OCI-LY1 (cell line): ENCODE results near the gene DAZAP1.

Experiments used
- H2AFZ ChIP-seq: fragments of 200-600 bp; sonication (generic), shearing (Covaris generic); 2 replicates; pipeline ENCODE4 v1.6.0; 2014; ENCODE audit warnings: antibody characterized with exemption, mild to moderate bottlenecking, low read length
- H3F3A ChIP-seq: fragments of 200-600 bp; sonication (generic), shearing (Covaris generic); 2 replicates; pipeline ENCODE4 v1.6.0; 2014; ENCODE audit warnings: mild to moderate bottlenecking, antibody characterized with exemption, low read length, moderate library complexity; ENCODE audit not compliant: insufficient read depth
- H3K27ac ChIP-seq: fragments of 200-600 bp; sonication (generic); 2 replicates; pipeline ENCODE4 v1.5.1; 2014; ENCODE audit warnings: low read length, mixed run types, mild to moderate bottlenecking, low read depth; ENCODE audit not compliant: poor library complexity, severe bottlenecking
- H3K27me3 ChIP-seq: fragments of 200-600 bp; sonication (generic); 2 replicates; pipeline ENCODE4 v1.6.0; 2014; ENCODE audit warnings: antibody characterized with exemption, mild to moderate bottlenecking, low read length, moderate library complexity; ENCODE audit not compliant: insufficient read depth
- H3K36me3 ChIP-seq: fragments of 200-600 bp; sonication (generic); 2 replicates; pipeline ENCODE4 v1.6.1; 2014; ENCODE audit warnings: mild to moderate bottlenecking, antibody characterized with exemption, low read length, moderate library complexity, mixed read lengths; ENCODE audit not compliant: insufficient read depth
- H3K4me1 ChIP-seq: fragments of 200-600 bp; sonication (generic); 2 replicates; pipeline ENCODE4 v1.5.1; 2014; ENCODE audit warnings: mild to moderate bottlenecking, low read length, moderate library complexity; ENCODE audit not compliant: insufficient read depth, severe bottlenecking
- H3K4me2 ChIP-seq: fragments of 200-600 bp; sonication (generic), shearing (Covaris generic); 2 replicates; pipeline ENCODE4 v1.6.1; 2014; ENCODE audit warnings: low read length
- H3K4me3 ChIP-seq: fragments of 200-600 bp; sonication (generic); 2 replicates; pipeline ENCODE4 v1.5.1; 2014; ENCODE audit warnings: low read length, low read depth, mild to moderate bottlenecking, mixed read lengths; ENCODE audit not compliant: poor library complexity, severe bottlenecking
- H3K79me2 ChIP-seq: fragments of 200-600 bp; shearing (Covaris generic); 2 replicates; pipeline ENCODE4 v1.6.1; 2016; ENCODE audit warnings: mixed run types, low read length, mixed read lengths; ENCODE audit not compliant: insufficient read depth
- H3K9ac ChIP-seq: fragments of 200-600 bp; sonication (generic), shearing (Covaris generic); 2 replicates; pipeline ENCODE4 v1.6.1; 2014; ENCODE audit warnings: mild to moderate bottlenecking, low read length, mixed read lengths
- H3K9me2 ChIP-seq: fragments of 200-600 bp; sonication (generic), shearing (Covaris generic); 2 replicates; pipeline ENCODE4 v1.6.1; 2014; ENCODE audit warnings: low read depth, mild to moderate bottlenecking, low read length, mixed read lengths
- H3K9me3 ChIP-seq: fragments of 200-600 bp; shearing (Covaris generic); 2 replicates; pipeline ENCODE4 v1.6.1; 2014; ENCODE audit warnings: low read length, mixed read lengths
- H4K20me1 ChIP-seq: fragments of 200-600 bp; sonication (generic), shearing (Covaris generic); 2 replicates; pipeline ENCODE4 v1.6.0; 2016; ENCODE audit warnings: mild to moderate bottlenecking, low read length; ENCODE audit not compliant: insufficient read depth
- CTCF ChIP-seq: fragments of 200-600 bp; sonication (generic), shearing (Covaris generic); IDR thresholded peaks from 2 replicates; pipeline ENCODE4 v1.5.1; 2017; ENCODE audit warnings: mild to moderate bottlenecking, antibody characterized with exemption, low read length, moderate library complexity, mixed read lengths
- EZH2 ChIP-seq: fragments of 200-600 bp; sonication (generic), shearing (Covaris generic); IDR thresholded peaks from 2 replicates; pipeline ENCODE4 v1.8.0; 2017; ENCODE audit warnings: borderline replicate concordance, mixed run types, mild to moderate bottlenecking, antibody characterized with exemption, low read length, moderate library complexity, mixed read lengths

The DAZAP1 gene

DNA sequence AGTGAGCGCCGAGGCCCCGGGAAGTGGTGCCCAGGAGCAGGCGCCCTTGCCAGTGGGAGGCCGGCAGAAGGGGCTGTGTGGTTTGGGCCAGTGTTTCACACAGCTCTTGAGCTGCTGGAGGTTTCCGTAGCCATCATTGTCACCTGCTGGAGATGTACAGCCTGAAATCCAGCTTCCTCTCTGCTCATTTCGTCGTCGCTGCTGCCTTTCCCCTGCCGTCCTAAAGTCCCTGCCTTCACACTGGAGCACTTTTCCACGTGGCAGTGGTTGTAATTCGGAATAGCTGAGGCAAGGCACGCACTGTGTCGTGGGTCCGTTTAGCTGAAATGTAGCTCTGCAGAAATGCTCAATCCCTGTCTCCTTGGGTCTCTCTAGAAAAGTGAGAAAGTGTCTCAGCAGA, 13.2 kb downstream of the DAZAP1 start:
- no peaks in the 10 kb centered on the region for H3K4me1 ChIP-seq
- H2AFZ ChIP-seq = no peak overlapping the region
- H3F3A ChIP-seq = no peaks in the 10 kb centered on the region
- no peak overlapping the region for H3K4me3 ChIP-seq
- H3K36me3 ChIP-seq = peaks cover 97% of the 10 kb centered on the region
- peaks cover 34% of the 10 kb centered on the region for H3K79me2 ChIP-seq
- H3K27me3 ChIP-seq = no peaks in the 10 kb centered on the region
- H4K20me1 ChIP-seq = no peaks in the 10 kb centered on the region
- H3K9me3 ChIP-seq = no peaks in the 10 kb centered on the region
- H3K27ac ChIP-seq = no peak overlapping the region
- TF ChIP-seq EZH2 (no peak), CTCF (no peak)
- no peak overlapping the region for H3K9ac ChIP-seq
- no peak overlapping the region for H3K4me2 ChIP-seq
- no peaks in the 10 kb centered on the region for H3K9me2 ChIP-seq

DNA sequence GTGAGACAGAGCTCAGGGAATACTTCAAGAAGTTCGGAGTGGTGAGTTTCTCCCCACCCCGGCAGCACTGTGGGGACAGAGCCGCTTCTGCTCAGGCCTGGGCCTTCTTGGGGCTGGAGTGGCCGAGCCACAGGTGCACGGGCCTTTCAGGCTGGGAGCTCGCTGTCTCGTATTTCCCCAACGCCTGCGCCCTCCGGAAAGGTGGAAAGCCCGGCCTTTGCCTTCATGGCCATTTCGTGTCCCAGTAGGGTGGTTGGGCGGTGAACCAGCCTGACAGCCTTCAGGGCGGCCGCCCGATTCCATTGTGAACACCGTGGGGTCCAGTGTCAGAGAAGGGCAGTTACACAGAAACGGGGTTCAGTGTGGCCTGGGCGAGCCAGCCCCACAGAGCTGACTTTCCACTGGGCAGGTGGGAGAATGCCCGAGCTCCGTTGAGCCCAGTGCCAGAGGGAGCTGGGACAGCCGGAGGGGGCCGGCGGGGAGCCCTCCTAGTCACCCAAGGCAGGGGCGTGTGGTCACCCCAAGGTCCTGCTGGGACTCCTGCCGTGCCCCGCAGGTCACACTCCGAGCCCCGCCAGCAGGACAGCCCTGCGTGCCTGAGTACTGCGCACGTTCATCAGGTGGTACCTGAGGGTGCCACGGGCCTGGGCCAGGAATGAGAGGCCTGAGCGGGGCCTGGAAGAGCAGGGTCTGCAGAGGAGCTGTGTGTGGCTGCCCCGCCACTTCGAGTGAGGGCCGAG, 14.0 kb downstream of the DAZAP1 start:
- H3K79me2 ChIP-seq = peaks cover 26% of the 10 kb centered on the region
- H3K27me3 ChIP-seq = no peaks in the 10 kb centered on the region
- H4K20me1 ChIP-seq = no peaks in the 10 kb centered on the region
- H3K27ac ChIP-seq = no peak overlapping the region
- H3K9me3 ChIP-seq = no peaks in the 10 kb centered on the region
- TF ChIP-seq CTCF = no peak
- TF ChIP-seq EZH2 = no peak
- H3K4me2 ChIP-seq = no peak overlapping the region
- no peaks in the 10 kb centered on the region for H3F3A ChIP-seq
- no peak overlapping the region for H3K4me3 ChIP-seq
- peaks cover 97% of the 10 kb centered on the region for H3K36me3 ChIP-seq
- no peaks in the 10 kb centered on the region for H3K9me2 ChIP-seq
- no peak overlapping the region for H3K9ac ChIP-seq
- H3K4me1 ChIP-seq = no peaks in the 10 kb centered on the region
- no peak overlapping the region for H2AFZ ChIP-seq

DNA sequence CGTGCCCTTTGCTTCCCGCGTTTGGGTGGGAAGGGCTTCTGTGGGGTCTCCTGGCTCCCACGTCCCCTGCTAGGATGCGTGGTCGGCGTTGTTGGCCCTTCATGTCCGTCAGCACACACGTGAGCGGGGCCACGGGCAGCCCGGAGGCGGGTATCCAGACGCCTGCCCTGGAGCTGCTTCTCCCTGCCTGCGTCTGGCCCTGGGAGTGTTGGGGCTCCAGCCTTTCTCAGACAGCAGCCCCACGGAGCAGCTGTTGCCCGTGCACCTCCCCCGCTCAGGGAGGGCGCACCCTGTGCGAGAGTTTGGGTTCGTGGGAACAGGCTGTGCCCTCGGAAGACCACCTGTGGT, 14.5 kb downstream of the DAZAP1 start:
- Histone ChIP-seq H4K20me1 (no peaks in the 10 kb centered on the region), H3K9me2 (no peaks in the 10 kb centered on the region), H3K9ac (no peak overlapping the region), H2AFZ (no peak overlapping the region), H3K9me3 (no peaks in the 10 kb centered on the region), H3K27ac (no peak overlapping the region), H3F3A (no peaks in the 10 kb centered on the region), H3K79me2 (peaks cover 21% of the 10 kb centered on the region), H3K4me3 (no peak overlapping the region), H3K36me3 (peaks cover 97% of the 10 kb centered on the region), H3K4me1 (no peaks in the 10 kb centered on the region), H3K4me2 (no peak overlapping the region), H3K27me3 (no peaks in the 10 kb centered on the region)
- TF ChIP-seq EZH2 = no peak
- TF ChIP-seq CTCF = no peak
